Stimulated activated CD4-positive, alpha-beta T cell treated with anti-CD3 and anti-CD28 coated beads, TNF-alpha, amount 100 ng/mL, for 4 hours (primary cell): ENCODE results near the gene FBXW12.

Source experiments
- DNase-seq, 3 experiments: peaks; one replicate each; pipeline ENCODE4 v3.0.0-alpha.2; 2020; ENCODE audit warnings: low read depth in 3 of 3

Gene FBXW12

GRCh38 chr3:48435223-48435595 lies 63.2 kb downstream of the FBXW12 start:
- no peak for DNase-seq

GRCh38 chr3:48435774-48436476 lies 63.9 kb downstream of the FBXW12 start:
- DNase-seq: peak; percentile 64 to 75 (median 73)

- no peak for DNase-seq
These were observed 64.4 kb downstream of the FBXW12 start for GRCh38 chr3:48436477-48436787.

GRCh38 chr3:48436855-48437254 lies 64.8 kb downstream of the FBXW12 start:
- no peak for DNase-seq

GRCh38 chr3:48437812-48438211 lies 65.8 kb downstream of the FBXW12 start:
- DNase-seq: no peak

GRCh38 chr3:48439820-48440589 lies 68.0 kb downstream of the FBXW12 start, which contains the start of the genes CCDC51 and TMA7:
Gene CCDC51, minus strand, starts transcription at chr3:48440119. Its CDS starts 4,991 bp downstream, at chr3:48435128.
Gene TMA7, plus strand, starts transcription at chr3:48440257. Its CDS starts 40 bp downstream, at chr3:48440297.
- DNase-seq: peak; percentile 93 to 97 (median 96)

GRCh38 chr3:48440590-48440958 lies 68.6 kb downstream of the FBXW12 start:
- DNase-seq: no peak

- no peak for DNase-seq
These were observed 69.9 kb downstream of the FBXW12 start for GRCh38 chr3:48441940-48442339.
